Measurements from ENCODE around the gene NFIX.

NFIX gene

DNA sequence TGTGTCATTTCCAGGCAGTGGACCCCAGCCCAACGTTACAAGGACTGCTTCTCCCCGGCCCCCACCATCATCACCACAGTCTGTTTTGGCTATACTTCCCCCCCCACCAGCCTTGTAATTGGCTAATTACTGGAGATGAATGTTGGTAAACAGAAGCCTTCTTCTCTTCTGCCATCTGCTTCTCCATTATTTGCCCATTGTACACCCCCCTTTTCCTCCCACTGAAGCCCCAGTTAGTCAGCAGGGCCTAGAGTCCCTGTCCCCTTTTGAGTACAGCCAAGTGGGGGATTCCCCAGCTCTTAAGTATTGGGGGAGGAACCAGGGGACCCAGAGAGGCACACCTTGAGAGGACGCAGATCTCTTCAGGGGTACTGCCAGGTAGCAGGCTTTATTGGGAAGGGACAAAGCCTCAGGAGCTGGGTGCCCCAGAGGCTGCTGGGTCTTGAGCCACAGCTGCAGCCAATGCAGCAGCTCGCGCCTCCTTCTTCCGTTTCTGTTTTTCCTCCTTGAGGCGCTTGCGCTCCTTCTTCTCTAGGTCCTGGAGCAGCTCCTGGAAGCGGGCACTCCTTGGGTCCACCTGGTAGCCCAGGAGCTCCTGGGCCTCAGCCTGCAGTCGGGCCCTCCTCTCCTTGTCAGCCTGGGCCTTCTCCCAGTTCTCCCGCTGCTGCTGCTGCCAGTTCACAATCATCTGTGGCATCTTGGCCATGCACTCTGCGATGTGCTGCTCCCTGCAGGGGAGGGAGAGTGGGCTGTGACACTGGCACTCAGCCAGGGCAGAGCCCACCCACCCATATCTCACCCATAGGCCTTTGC is 41.3 kb upstream of the NFIX start:
- no peak for TF ChIP-seq ZNF274 (IDR thresholded peaks at IDR 0.05; ENCODE audit: low read depth, low read length)
- H3K4me3 ChIP-seq (ENCODE audit: low read length) = no peak overlapping the region

DNA sequence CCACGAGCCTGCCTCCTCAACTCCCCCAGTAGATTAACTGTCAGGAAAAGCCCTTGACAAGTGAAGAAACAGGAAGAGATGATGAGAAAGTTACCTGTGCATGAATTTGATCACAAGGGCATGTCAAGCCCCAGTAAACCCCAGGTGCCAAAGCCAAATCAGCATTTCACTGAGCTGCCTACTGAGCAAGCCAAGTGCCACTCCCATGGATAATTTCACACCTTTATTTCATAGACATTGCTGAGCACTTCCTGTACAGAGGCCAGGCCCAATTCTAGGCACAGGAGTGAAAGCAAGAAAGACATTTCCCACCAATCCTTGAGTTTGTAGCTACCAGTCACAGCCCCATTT is 40.7 kb upstream of the NFIX start:
- TF ChIP-seq ZNF274 (IDR thresholded peaks at IDR 0.05; ENCODE audit: low read depth, low read length) = no peak
- no peak overlapping the region for H3K4me3 ChIP-seq (ENCODE audit: low read length)

DNA sequence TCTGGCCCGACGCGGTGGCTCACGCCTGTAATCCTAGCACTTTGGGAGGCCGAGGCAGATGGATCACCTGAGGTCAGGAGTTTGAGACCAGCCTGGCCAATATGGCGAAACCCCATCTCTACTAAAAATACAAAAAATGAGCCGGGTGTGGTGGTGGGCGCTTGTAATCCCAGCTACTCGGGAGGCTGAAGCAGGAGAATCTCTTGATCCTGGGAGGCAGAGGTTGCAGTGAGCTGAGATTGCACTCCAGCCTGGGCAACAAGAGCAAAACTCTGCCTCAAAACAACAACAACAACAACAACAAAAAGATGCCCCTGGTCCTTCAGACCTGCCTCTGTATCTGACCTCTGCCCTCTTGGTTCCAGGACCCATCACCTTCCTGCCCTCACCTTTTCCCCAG is 39.7 kb upstream of the NFIX start:
- H3K4me3 ChIP-seq (ENCODE audit: low read length) = peak overlapping the region; percentile 82; the same call in 1 of the 2 replicates

DNA sequence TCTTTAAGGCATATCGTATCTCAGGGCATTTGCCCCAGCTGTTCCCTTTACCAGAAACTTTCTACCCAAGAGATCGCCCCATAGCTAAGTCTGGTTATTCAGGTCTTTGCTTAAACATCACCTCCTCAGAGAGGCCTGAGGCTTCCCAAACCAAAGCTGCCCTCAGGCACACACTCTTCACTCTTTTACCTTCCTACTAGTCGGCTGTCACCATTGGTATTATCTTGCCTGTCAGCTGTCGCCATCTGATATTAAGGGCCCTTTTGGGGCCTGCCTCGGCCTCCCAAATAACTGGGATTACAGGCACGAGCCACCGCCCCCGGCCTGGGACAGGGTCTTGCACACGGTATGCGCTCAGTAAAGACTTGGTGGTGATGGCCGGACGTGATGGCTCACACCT is 39.3 kb upstream of the NFIX start:
- no peak for TF ChIP-seq ZNF274 (IDR thresholded peaks at IDR 0.05; ENCODE audit: low read depth, low read length)

DNA sequence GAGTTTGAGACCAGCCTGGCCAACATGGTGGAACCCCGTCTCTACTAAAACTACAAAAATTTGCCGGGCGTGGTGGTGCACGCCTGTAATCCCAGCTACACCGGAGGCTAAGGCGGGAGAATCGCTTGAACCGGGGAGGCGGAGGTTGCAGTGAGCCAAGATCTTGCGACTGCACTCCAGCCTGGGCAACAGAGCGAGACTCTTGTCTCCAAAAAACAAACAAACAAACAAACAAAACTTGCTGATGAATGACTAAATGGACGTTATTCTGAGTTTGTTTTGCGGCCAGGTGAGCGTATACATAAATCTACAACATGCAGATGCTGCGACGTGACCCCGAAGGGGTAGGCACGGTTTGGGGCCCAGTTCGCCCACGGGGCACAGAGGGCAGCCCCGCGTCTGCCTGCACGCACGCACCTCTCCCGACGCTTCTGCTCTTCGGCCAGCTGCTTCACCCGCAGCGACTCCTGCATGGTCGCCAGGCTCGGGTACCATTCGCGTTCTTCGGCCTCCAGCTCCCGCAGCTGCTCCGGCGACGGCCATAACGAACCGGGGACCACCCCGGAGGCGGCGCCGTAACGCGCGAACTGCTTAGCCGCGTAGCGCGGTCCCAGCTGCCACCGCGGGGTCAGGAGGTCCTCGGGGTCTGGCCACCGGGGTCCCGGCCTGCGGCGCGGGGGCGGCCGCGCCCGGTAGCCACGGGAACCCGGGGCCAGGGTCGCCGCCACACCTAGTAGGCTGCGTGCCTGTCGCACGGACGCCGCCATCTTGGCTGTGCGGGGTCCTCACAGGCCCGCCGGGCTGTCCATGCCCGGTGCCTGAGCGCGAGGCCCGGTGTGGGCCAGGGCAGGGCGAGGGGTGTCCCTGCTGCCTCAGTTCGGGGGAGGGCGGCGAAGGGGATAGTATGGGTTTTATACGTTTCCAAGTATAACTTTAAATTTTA is 38.6 kb upstream of the NFIX start, which contains the start of gene GADD45GIP1:
Gene GADD45GIP1, minus strand, starts transcription at position 778 of the 943 bp plus-strand sequence. Its CDS starts 11 bp downstream, at position 767.
- peak within 1 kb of the TSS; percentile 82 for H3K4me3 ChIP-seq (ENCODE audit: low read length)
- no peak for TF ChIP-seq ZNF274 (IDR thresholded peaks at IDR 0.05; ENCODE audit: low read depth, low read length)

More for the DNA sequence above, 39.3 kb upstream of the NFIX start:
- H3K4me3 ChIP-seq (ENCODE audit: low read length) = peak overlapping the region; percentile 82

DNA sequence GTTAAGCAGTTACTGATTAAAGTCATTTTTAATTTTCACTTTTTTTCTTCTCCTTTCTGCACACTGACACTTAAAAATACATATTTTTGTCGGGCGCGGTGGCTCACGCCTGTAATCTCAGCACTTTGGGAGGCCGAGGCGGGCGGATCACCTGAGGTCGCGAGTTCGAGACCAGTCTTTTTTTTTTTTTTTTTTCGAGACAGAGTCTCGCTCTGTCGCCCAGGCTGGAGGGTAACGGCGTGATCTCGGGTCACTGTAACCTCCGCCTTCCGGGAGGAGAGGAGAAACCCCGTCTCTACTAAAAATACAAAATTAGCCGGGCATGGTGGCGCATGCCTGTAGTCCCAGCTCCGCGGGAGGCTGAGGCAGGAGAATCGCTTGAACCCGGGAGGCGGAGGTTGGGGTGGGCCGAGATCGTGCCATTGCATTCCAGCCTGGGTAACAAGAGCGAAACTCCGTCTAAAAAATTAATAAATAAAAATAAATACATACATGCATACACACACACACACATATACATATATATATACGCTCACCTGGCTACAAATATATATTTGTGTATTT is 37.8 kb upstream of the NFIX start:
- peak overlapping the region; percentile 82; the same call in 1 of the 2 replicates for H3K4me3 ChIP-seq (ENCODE audit: low read length)

DNA sequence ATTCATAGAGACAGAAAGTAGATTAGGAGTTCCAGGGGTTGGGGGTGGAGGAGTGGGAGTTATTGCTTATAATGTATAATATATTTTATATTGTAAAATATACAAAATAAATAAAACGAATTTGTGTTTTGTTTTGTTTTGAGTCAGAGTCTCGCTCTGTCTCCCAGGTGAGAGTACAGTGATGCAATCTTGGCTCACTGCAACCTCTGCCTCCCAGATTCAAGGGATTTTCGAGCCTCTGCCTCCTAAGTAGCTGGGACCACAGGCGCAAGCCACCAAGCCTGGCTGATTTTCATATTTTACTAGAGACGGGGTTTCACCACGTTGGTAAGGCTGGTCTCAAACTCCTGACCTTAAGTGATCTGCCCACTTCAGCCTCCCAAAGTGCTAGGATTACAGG is 35.8 kb upstream of the NFIX start:
- TF ChIP-seq ZNF274 (IDR thresholded peaks at IDR 0.05; ENCODE audit: low read depth, low read length) = no peak
- H3K4me3 ChIP-seq (ENCODE audit: low read length) = no peak overlapping the region

DNA sequence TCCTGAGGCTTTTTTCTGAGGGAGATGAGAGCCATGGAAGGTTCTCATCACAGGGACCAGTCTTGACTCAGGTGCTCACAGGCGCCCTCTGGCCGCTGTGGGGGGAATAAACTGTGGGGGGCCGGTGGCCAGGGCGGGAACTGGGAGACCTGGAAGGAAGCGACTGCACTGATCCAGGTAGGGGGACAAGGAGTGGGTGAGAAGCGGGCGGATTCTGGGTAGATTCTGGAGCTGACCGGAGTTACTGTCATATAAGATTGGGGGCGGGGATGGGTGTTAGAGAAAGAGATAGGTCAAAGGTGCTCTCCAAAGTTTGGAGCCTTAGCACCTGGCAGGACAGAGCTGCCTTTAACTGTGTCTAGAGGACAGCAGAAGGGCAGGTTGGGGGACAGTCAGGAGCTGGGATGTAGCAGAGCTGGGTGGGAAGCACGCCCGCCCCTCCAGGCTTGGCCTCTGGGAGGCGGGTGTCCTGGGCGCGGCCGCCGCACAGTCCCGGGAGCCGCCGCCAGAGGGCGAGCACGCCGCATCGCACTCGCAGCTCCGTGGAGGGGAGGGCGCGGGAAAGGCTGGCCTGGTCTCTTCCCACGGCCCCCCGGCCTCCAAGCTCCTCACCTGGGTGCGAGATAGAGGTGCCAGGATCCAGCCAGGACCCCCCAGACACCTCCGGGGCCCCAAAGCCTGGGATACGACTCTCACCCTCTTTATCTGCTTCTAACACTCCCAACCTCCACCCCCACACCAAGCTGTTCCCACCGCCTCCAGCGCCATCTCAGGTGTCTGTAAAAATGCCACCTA is 30.1 kb upstream of the NFIX start:
- TF ChIP-seq ZNF274 (IDR thresholded peaks at IDR 0.05; ENCODE audit: low read depth, low read length) = no peak
- peak overlapping the region; percentile 44; the same call in 1 of the 2 replicates for H3K4me3 ChIP-seq (ENCODE audit: low read length)

DNA sequence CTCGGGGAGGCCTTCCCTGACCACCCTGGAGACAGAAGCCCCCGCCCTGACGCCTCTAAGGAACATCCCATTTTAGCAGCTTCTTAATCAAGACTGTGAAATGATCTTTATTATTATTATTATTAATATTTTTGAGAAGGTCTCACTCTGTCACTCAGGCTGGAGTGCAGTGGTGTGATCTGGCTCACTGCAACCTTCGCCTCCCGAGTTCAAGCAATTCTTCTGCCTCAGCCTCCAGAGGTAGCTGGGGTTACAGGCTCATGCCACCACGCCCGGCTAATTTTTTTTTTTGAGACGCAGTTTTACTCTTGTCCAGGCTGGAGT is 29.5 kb upstream of the NFIX start:
- H3K4me3 ChIP-seq (ENCODE audit: low read length) = no peak overlapping the region

DNA sequence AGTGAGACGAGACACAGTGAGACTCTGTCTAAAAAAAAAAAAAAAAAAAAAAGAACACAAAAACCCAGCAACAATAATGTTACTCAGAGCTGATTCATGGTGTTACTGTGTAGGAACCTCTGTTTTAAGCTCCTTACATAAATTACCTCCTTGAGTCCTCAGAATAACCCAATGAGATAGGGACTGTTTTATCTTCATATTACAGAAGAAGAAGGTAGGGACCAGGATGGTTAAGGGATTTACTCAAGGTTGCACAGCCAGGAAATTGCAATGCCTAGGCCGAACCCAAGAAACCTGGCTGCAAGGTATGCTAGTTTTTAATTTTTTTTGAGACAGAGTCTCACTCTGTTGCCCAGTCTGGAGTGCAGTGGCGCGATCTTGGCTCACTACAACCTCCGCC is 27.4 kb upstream of the NFIX start:
- TF ChIP-seq ZNF274 (IDR thresholded peaks at IDR 0.05; ENCODE audit: low read depth, low read length) = no peak
- H3K4me3 ChIP-seq (ENCODE audit: low read length) = no peak overlapping the region

More for the DNA sequence above, 29.5 kb upstream of the NFIX start:
- TF ChIP-seq ZNF274 (IDR thresholded peaks at IDR 0.05; ENCODE audit: low read depth, low read length) = no peak

DNA sequence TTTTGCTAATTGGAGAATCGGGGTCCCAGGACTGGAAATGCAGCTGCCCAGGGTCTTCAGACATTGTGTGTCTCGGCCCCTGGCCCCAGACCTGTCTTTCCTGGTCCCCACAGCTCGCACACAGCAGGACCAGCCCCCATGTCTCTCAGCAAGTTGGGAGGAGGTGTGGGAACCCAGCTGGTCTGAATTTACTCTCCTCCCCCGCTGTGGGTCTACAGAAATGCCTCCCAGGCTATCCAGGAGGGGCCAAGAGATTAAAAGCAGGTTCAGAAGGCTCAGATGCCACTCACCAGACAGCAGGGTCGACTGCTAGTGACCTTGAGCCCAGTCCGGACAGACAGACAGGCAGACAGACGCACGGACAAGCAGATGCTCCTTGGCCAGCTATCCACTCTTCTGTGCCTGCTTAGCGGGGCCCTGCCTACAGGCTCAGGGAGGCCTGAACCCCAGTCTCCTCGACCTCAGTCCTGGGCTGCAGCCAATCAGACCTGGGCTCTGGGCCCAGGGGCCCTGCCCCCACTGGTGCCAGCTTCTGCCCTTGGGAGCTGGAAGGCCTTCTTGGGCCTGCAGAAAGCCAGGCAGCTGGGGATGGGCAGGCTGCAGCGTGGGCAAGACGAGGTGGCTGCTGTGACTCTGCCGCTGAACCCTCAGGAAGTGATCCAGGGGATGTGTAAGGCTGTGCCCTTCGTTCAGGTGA is 25.8 kb upstream of the NFIX start, which contains the start of gene DAND5:
Gene DAND5, plus strand, starts transcription at position 285 of the 697 bp plus-strand sequence. Its CDS starts 85 bp downstream, at position 370.
- TF ChIP-seq ZNF274 (IDR thresholded peaks at IDR 0.05; ENCODE audit: low read depth, low read length) = no peak
- H3K4me3 ChIP-seq (ENCODE audit: low read length) = no peak within 1 kb of the TSS

DNA sequence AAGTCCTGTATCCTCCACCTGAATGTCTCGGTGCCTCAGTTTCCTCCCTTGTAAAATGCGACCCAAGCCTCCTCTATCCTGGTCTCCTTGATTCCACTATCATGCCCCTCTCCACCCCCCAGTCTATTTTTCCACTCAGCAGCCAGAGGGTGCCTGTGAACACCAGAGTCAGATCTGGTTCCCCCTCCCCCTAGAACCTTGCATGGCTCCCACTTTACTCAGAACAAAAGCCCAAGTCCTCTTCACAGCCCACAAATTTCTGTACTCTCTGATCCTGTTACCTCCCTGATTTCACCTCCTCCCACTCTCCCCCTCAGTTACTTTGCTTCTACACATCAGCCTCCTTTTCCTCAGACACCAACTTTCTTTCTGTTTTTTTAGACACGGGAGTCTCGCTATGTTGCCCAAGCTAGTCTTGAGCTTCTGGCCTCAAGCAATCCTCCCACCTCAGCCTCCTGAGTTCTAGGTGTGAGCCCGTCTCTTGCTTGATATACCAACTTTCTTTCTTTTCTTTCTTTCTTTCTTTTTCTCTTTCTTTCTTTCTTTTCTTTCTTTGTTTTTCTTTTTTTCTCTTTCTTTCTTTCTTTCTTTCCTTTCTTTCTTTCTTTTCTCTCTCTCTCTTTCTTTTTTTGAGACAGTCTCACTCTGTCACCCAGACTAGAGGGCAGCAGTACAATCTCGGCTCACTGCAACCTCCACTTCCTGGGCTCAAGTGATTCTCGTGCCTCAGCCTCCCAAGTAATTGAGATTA is 25.0 kb upstream of the NFIX start:
- no peak overlapping the region for H3K4me3 ChIP-seq (ENCODE audit: low read length)
- no peak for TF ChIP-seq ZNF274 (IDR thresholded peaks at IDR 0.05; ENCODE audit: low read depth, low read length)

DNA sequence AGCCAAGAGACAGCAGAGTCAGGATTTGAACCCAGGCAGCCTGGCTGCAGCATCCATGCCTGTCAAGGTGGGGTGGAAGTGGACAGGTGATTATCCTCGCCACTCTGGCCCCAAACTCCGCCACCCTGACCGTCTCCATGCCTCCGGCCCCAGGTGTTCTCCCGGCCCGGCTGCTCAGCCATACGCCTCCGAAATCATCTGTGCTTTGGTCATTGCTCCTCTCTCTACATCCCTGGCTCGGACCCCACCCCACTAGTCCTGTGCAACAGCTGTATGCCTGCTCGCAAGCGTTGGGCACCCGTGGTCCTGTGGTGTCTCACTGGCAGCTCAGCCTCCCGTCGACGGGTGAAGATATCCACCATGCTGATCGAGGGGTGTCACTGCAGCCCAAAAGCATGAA is 22.0 kb upstream of the NFIX start:
- TF ChIP-seq ZNF274 (IDR thresholded peaks at IDR 0.05; ENCODE audit: low read depth, low read length) = no peak
- H3K4me3 ChIP-seq (ENCODE audit: low read length) = no peak overlapping the region

Data from GM08714 (cell line).